ENCODE results near the gene CDH12.

Gene CDH12

GRCh38 chr5:22852807-22853660, at the start of gene CDH12:
TSS of gene CDH12 (minus strand) at chr5:22853344.
- TF ChIP-seq CTCF (conservative IDR thresholded peaks at IDR 0.05; ENCODE audit: low read depth, low read length) = peak; percentile 0
- DNase-seq (ENCODE audit: low read depth) = peak; percentile 6
- peak within 1 kb of the TSS; percentile 46 for H3K4me3 ChIP-seq (ENCODE audit: low read depth, low read length)

GRCh38 chr5:22901885-22902284, 48.7 kb upstream of the CDH12 start:
- TF ChIP-seq CTCF (conservative IDR thresholded peaks at IDR 0.05; ENCODE audit: low read depth, low read length) = no peak
- H3K4me3 ChIP-seq (ENCODE audit: low read depth, low read length) = no peak overlapping the region
- no peak for DNase-seq (ENCODE audit: low read depth)

GRCh38 chr5:22900801-22901310, 47.7 kb upstream of the CDH12 start:
- H3K4me3 ChIP-seq (ENCODE audit: low read depth, low read length) = no peak overlapping the region
- TF ChIP-seq CTCF (conservative IDR thresholded peaks at IDR 0.05; ENCODE audit: low read depth, low read length) = no peak
- DNase-seq (ENCODE audit: low read depth) = no peak

- no peak overlapping the region for H3K4me3 ChIP-seq (ENCODE audit: low read depth, low read length)
- DNase-seq (ENCODE audit: low read depth) = no peak
- TF ChIP-seq CTCF (conservative IDR thresholded peaks at IDR 0.05; ENCODE audit: low read depth, low read length) = no peak
Observed at GRCh38 chr5:22899341-22899740, 46.2 kb upstream of the CDH12 start.

- no peak overlapping the region for H3K4me3 ChIP-seq (ENCODE audit: low read depth, low read length)
- no peak for DNase-seq (ENCODE audit: low read depth)
- no peak for TF ChIP-seq CTCF (conservative IDR thresholded peaks at IDR 0.05; ENCODE audit: low read depth, low read length)
Observed at GRCh38 chr5:22896152-22896551, 43.0 kb upstream of the CDH12 start.

GRCh38 chr5:22892441-22892840, 39.3 kb upstream of the CDH12 start:
- DNase-seq (ENCODE audit: low read depth) = peak; percentile 53
- no peak for TF ChIP-seq CTCF (conservative IDR thresholded peaks at IDR 0.05; ENCODE audit: low read depth, low read length)
- H3K4me3 ChIP-seq (ENCODE audit: low read depth, low read length) = no peak overlapping the region

GRCh38 chr5:22889720-22890119, 36.6 kb upstream of the CDH12 start:
- TF ChIP-seq CTCF (conservative IDR thresholded peaks at IDR 0.05; ENCODE audit: low read depth, low read length) = peak; percentile 46
- DNase-seq (ENCODE audit: low read depth) = peak; percentile 43

More at GRCh38 chr5:22889720-22890119, 36.6 kb upstream of the CDH12 start:
- H3K4me3 ChIP-seq (ENCODE audit: low read depth, low read length) = no peak overlapping the region
